B cell (primary cell): ENCODE data around the gene UBE2D1. TPM values are rescaled to one million over a fixed set of nuclear protein-coding genes. Genes with fewer than 3 reads are reported as not detected.

ENCODE experiments used
- ATAC-seq: fragments of 200-7000 bp; cut with Tn5 transposase; one replicate; pipeline ENCODE4 v1.10.0; 2021; ENCODE audit warnings: low read depth, mild to moderate bottlenecking, moderate number of reproducible peaks, moderate library complexity
- CTCF ChIA-PET: fragments of 350-600 bp; sonication (Branson Sonifier 250); formaldehyde crosslinking; loops from one replicate; lab custom pipeline; 2021; ENCODE audit warnings: antibody characterized with exemption, inconsistent platforms; lab: Charles Lee
- POLR2A ChIA-PET: fragments of 350-600 bp; sonication (Branson Sonifier 250); formaldehyde crosslinking; loops from one replicate; lab custom pipeline; 2021; ENCODE audit warnings: antibody characterized with exemption; lab: Charles Lee
- DNase-seq: peaks from one replicate; pipeline ENCODE4 v3.0.0; 2013
- H2AFZ ChIP-seq: 2 replicates; pipeline ENCODE4 v1.6.1; 2012; ENCODE audit warnings: mild to moderate bottlenecking, low read depth, low read length; ENCODE audit not compliant: insufficient read depth, poor library complexity, severe bottlenecking
- H3K27ac ChIP-seq, 2 donors: 1 replicate in 1 of 2; 2 replicates in 1 of 2; pipeline ENCODE4 v1.5.1; 2012 to 2013; ENCODE audit warnings: low read length in 2 of 2, mild to moderate bottlenecking in 2 of 2, moderate library complexity in 1 of 2
- H3K27me3 ChIP-seq, 4 experiments: fragments of 200-600 bp in 1 of 4; sonication (generic) in 1 of 4; replicated peaks in 1 of 4; 1 replicate in 2 of 4; 2 replicates in 2 of 4; pipeline versions ENCODE4 v1.6.1 to v1.7.0; 2013 to 2016; ENCODE audit warnings: low read length in 3 of 4, mild to moderate bottlenecking in 2 of 4, mixed read lengths in 1 of 4, moderate library complexity in 1 of 4; ENCODE audit not compliant: insufficient read depth in 4 of 4, control insufficient read depth in 3 of 4; ENCODE audit errors: control extremely low read depth in 1 of 4
- H3K36me3 ChIP-seq, 2 experiments: replicated peaks in 1 of 2; 1 replicate in 1 of 2; 2 replicates in 1 of 2; pipeline versions ENCODE4 v1.6.1 to v1.7.1; 2013; ENCODE audit warnings: low read length in 1 of 2; ENCODE audit not compliant: insufficient read depth in 2 of 2, control insufficient read depth in 1 of 2; ENCODE audit errors: control extremely low read depth in 1 of 2, extremely low read depth in 1 of 2
- H3K4me1 ChIP-seq, 2 donors: fragments of 200-600 bp in 1 of 2; sonication (generic) in 1 of 2; 1 replicate in 1 of 2; 2 replicates in 1 of 2; pipeline versions ENCODE4 v1.5.1 to v1.6.1; 2013 to 2017; ENCODE audit warnings: low read length in 2 of 2; ENCODE audit not compliant: control insufficient read depth in 2 of 2, insufficient read depth in 2 of 2
- H3K4me2 ChIP-seq: replicated peaks from 2 replicates; pipeline ENCODE3; 2012; ENCODE audit warnings: mild to moderate bottlenecking, low read depth, low read length; ENCODE audit not compliant: poor library complexity, severe bottlenecking
- H3K4me3 ChIP-seq, 5 experiments: fragments of 200-600 bp in 1 of 5; sonication (generic) in 1 of 5; 1 replicate in 3 of 5; 2 replicates in 2 of 5; pipeline versions ENCODE4 v1.5.1 to v1.7.0; 2011 to 2016; ENCODE audit warnings: low read length in 4 of 5, mild to moderate bottlenecking in 4 of 5, low read depth in 2 of 5, control low read depth in 1 of 5, moderate library complexity in 1 of 5; ENCODE audit not compliant: insufficient read depth in 1 of 5; ENCODE audit errors: control extremely low read depth in 1 of 5, extremely low read depth in 1 of 5
- H3K79me2 ChIP-seq: fragments of 200-600 bp; sonication (generic); one replicate; pipeline ENCODE4 v1.6.0; 2016; ENCODE audit warnings: low read length; ENCODE audit not compliant: control insufficient read depth, insufficient read depth
- H3K9ac ChIP-seq: fragments of 200-600 bp; sonication (generic); 2 replicates; pipeline ENCODE4 v1.6.1; 2017; ENCODE audit warnings: mild to moderate bottlenecking, low read length, moderate library complexity
- H3K9me3 ChIP-seq, 3 donors: one replicate each; pipeline versions ENCODE4 v1.6.1 to v1.7.1; 2013; ENCODE audit warnings: low read length in 2 of 3; ENCODE audit not compliant: control insufficient read depth in 2 of 3, insufficient read depth in 1 of 3; ENCODE audit errors: control extremely low read depth in 1 of 3
- H4K20me1 ChIP-seq: 2 replicates; pipeline ENCODE4 v1.6.0; 2012; ENCODE audit warnings: mild to moderate bottlenecking, low read length; ENCODE audit not compliant: insufficient read depth, control insufficient read depth, poor library complexity, severe bottlenecking
- H3K27ac Mint-ChIP-seq: one replicate; pipeline ENCODE4 v1.8.0; 2021; ENCODE audit warnings: mixed read lengths
- H3K27me3 Mint-ChIP-seq: one replicate; pipeline ENCODE4 v1.8.0; 2021; ENCODE audit warnings: mixed read lengths
- H3K4me1 Mint-ChIP-seq: one replicate; pipeline ENCODE4 v1.8.0; 2021; ENCODE audit warnings: mixed read lengths
- H3K4me3 Mint-ChIP-seq: one replicate; pipeline ENCODE4 v1.8.0; 2021; ENCODE audit warnings: mixed read lengths
- H3K9me3 Mint-ChIP-seq: one replicate; pipeline ENCODE4 v1.8.0; 2022; ENCODE audit warnings: mixed read lengths; ENCODE audit not compliant: insufficient read depth
- CTCF ChIP-seq: fragments of 200-600 bp; IDR thresholded peaks from one replicate; pipeline ENCODE4 v1.8.0; 2022; ENCODE audit warnings: antibody characterized with exemption, mild to moderate bottlenecking
- EZH2 ChIP-seq: IDR thresholded peaks from 2 replicates; pipeline ENCODE4 v1.6.1; 2012; ENCODE audit warnings: borderline replicate concordance, low read depth, mild to moderate bottlenecking, moderate library complexity, low read length; ENCODE audit not compliant: insufficient read depth, poor library complexity, severe bottlenecking
- WGBS: methylation state at CpG from one replicate; pipeline ENCODE4 v1.1.5; 2013; ENCODE audit warnings: missing lambda C conversion rate; ENCODE audit not compliant: insufficient coverage; 5-methylcytosine and 5-hydroxymethylcytosine counted together
- intact Hi-C: fragments of 100-400 bp; cut with micrococcal nuclease; formaldehyde crosslinking; loops from one replicate; pipeline ENCODE4 v1.10.0; 2022
- polyA plus RNA-seq: library from polyadenylated mRNA; depleted of rRNA; stranded (reverse); fragments of >200 nt; gene quantifications from 2 replicates; pipeline ENCODE4 v1.2.3, GENCODE V29; 2012
- total RNA-seq, 2 donors: library from RNA; stranded (reverse); fragments of 120-200 nt in 1 of 2; gene quantifications; 1 replicate in 1 of 2; 2 replicates in 1 of 2; pipeline versions ENCODE4 v1.2.3 to v1.2.4, GENCODE V29; 2013 to 2022

UBE2D1 gene
- total and polyA plus RNA-seq, 2 donors (not counting 1 experiment from before 2014, with no cell fraction given) = 8.5 to 12.6 TPM

- Histone ChIP-seq H3K27ac (no peak overlapping the region), H2AFZ (no peak overlapping the region), H3K4me1 (peaks cover 24 to 29% of the 10 kb centered on the region in 2 donors), H3K9me3 (no peaks in the 10 kb centered on the region), H3K9ac (no peak overlapping the region), H3K4me2 (no peak overlapping the region), H4K20me1 (no peaks in the 10 kb centered on the region), H3K36me3 (peaks cover 0 to 2% of the 10 kb centered on the region in 2 experiments), H3K79me2 (peaks cover 24% of the 10 kb centered on the region), H3K27me3 (no peaks in the 10 kb centered on the region), H3K4me3 (no peak overlapping the region)
- Mint-ChIP-seq H3K4me1 (peaks cover 35% of the 10 kb centered on the region), H3K9me3 (no peaks in the 10 kb centered on the region), H3K27me3 (no peaks in the 10 kb centered on the region), H3K4me3 (no peak overlapping the region), H3K27ac (no peak overlapping the region)
- no peak for ATAC-seq
- TF ChIP-seq EZH2 (no peak), CTCF (no peak)
- CTCF ChIA-PET = no interaction called here
- no CpG with 5 or more reads among the region's 2 CpGs for WGBS
- POLR2A ChIA-PET = no interaction called here
- intact Hi-C loops = loop anchor here (10.0 kb wide), 1 partner anchor 1522 kb away; the partner anchor contains the start of gene CCDC6
- DNase-seq = no peak
Measured at GRCh38 chr10:58382489-58382995, 47.7 kb downstream of the UBE2D1 start.

GRCh38 chr10:58384095-58384494 lies 49.3 kb downstream of the UBE2D1 start:
- no peak for TF ChIP-seq EZH2
- no peaks in the 10 kb centered on the region for H3K9me3 Mint-ChIP-seq
- no CpG with 5 or more reads among the region's 3 CpGs for WGBS
- H3K79me2 ChIP-seq = peaks cover 32% of the 10 kb centered on the region
- no peaks in the 10 kb centered on the region for H3K27me3 Mint-ChIP-seq
- peak overlapping the region; percentile 84 to 97 for H3K27ac ChIP-seq
- H3K27ac Mint-ChIP-seq = peak overlapping the region; percentile 96
- H3K27me3 ChIP-seq = no peaks in the 10 kb centered on the region
- ATAC-seq = peak; percentile 42
- ChIA-PET CTCF (interaction anchor here (0.8 to 2.6 kb wide), 12 partner anchors 17 to 1522 kb away, joined by 3 to 15 read pairs (median 3); partner anchors contain the start of genes CCDC6, CISD1, IPMK and UBE2D1), POLR2A (interaction anchor here (1.6 to 1.7 kb wide), 2 partner anchors 49 to 115 kb away, joined by 7 to 16 read pairs; partner anchors contain the start of genes CISD1, IPMK and UBE2D1)
- H3K36me3 ChIP-seq = peaks cover 2 to 13% of the 10 kb centered on the region in 2 experiments
- peak overlapping the region; percentile 85 for H2AFZ ChIP-seq
- H4K20me1 ChIP-seq = no peaks in the 10 kb centered on the region
- peak; percentile 85 for DNase-seq
- H3K4me2 ChIP-seq = peak overlapping the region; percentile 87
- no peaks in the 10 kb centered on the region for H3K9me3 ChIP-seq
- peak overlapping the region; percentile 94 for H3K9ac ChIP-seq
- H3K4me3 ChIP-seq = peak overlapping the region; percentile 73 to 89 (median 82)
- peak overlapping the region; percentile 92 for H3K4me3 Mint-ChIP-seq
- H3K4me1 ChIP-seq = peaks cover 24 to 29% of the 10 kb centered on the region in 2 donors
- H3K4me1 Mint-ChIP-seq = peaks cover 36% of the 10 kb centered on the region
- intact Hi-C loops = loop anchor here (2.0 to 10.0 kb wide), 2 partner anchors 93 to 1521 kb away; partner anchors contain the start of gene CCDC6
